ENCODE data around the gene FAP.

Gene FAP

DNA sequence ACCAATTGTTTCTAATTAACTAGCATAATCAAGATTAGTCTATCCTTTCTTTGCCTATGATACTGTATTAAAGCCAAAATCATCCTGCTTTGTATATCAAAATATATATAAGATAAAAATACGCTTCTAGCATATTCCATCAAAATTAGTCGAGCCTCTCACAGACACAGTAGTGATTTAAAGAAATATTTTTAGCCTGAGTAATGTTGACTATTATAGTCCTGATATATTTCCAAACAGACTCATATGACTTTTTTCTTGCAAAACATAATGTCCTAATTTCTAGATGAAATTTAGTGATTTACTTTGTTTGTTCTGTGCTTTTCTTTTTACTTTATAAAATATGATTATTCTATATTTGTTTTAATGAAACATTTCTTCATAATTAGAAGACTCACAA is 30.9 kb downstream of the FAP start:
- Histone ChIP-seq H2BK15ac (replicated peaks; ENCODE audit: low read depth) (no peak overlapping the region), H2BK120ac (ENCODE audit: low read depth, low read length) (no peak overlapping the region), H3K27me3 (ENCODE audit: insufficient read depth, low read length, poor library complexity) (no peaks in the 10 kb centered on the region), H3K36me3 (ENCODE audit: control insufficient read depth, insufficient read depth, low read length) (no peaks in the 10 kb centered on the region), H2AK5ac (ENCODE audit: low read length) (no peak overlapping the region), H2BK5ac (ENCODE audit: low read length) (no peak overlapping the region), H3K4me1 (ENCODE audit: control insufficient read depth, low read depth, low read length) (no peaks in the 10 kb centered on the region), H3K79me2 (ENCODE audit: control insufficient read depth, insufficient read depth, low read length) (no peaks in the 10 kb centered on the region), H3K18ac (ENCODE audit: low read length) (no peak overlapping the region), H3K56ac (ENCODE audit: low read length) (no peak overlapping the region), H4K5ac (ENCODE audit: low read length) (no peak overlapping the region), H3K23ac (ENCODE audit: low read length) (no peak overlapping the region), H3K79me1 (ENCODE audit: low read length) (no peaks in the 10 kb centered on the region), H3K4me2 (ENCODE audit: low read length) (no peak overlapping the region), H3K4ac (ENCODE audit: low read depth, low read length) (no peak overlapping the region), H3K27ac (ENCODE audit: low read depth, low read length) (no peak overlapping the region), H4K8ac (ENCODE audit: low read depth, low read length) (no peak overlapping the region), H3K9ac (ENCODE audit: low read length) (no peak overlapping the region), H3K4me3 (ENCODE audit: low read length) (no peak overlapping the region)
- no peak for DNase-seq
- no CpG with 5 or more reads among the region's 2 CpGs for WGBS (ENCODE audit: extremely low coverage, insufficient coverage, low lambda C conversion rate)

DNA sequence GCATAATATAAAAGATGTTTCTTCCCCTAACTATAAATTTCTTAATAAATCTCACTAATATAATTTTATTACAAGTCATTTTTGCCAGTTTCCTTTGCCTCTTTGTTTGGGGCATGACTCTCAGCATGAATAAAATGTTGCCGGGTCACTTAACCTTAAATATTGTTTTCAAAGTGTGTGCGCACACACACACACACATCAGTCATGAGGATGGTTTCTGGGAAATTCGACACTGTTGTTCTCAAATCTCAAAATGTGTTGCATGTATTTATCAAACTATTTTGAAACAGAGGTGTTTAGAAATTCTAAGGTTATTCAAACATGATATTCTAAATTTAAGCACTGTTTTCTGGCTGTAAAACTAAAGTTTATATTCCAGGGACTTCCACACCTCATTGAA is 31.5 kb downstream of the FAP start:
- H3K27me3 ChIP-seq (ENCODE audit: insufficient read depth, low read length, poor library complexity), result no peaks in the 10 kb centered on the region
- H2BK120ac ChIP-seq (ENCODE audit: low read depth, low read length), result no peak overlapping the region
- H3K4me2 ChIP-seq (ENCODE audit: low read length), result no peak overlapping the region
- H3K56ac ChIP-seq (ENCODE audit: low read length), result no peak overlapping the region
- no peak overlapping the region for H3K18ac ChIP-seq (ENCODE audit: low read length)
- no peaks in the 10 kb centered on the region for H3K36me3 ChIP-seq (ENCODE audit: control insufficient read depth, insufficient read depth, low read length)
- WGBS (ENCODE audit: extremely low coverage, insufficient coverage, low lambda C conversion rate), result no CpG with 5 or more reads among the region's 3 CpGs
- H3K4me3 ChIP-seq (ENCODE audit: low read length), result no peak overlapping the region
- H2BK15ac ChIP-seq (replicated peaks; ENCODE audit: low read depth), result no peak overlapping the region
- H2BK5ac ChIP-seq (ENCODE audit: low read length), result no peak overlapping the region
- no peak overlapping the region for H3K9ac ChIP-seq (ENCODE audit: low read length)
- no peaks in the 10 kb centered on the region for H3K4me1 ChIP-seq (ENCODE audit: control insufficient read depth, low read depth, low read length)
- H4K5ac ChIP-seq (ENCODE audit: low read length), result no peak overlapping the region
- H3K23ac ChIP-seq (ENCODE audit: low read length), result no peak overlapping the region
- H3K79me1 ChIP-seq (ENCODE audit: low read length), result no peaks in the 10 kb centered on the region
- no peaks in the 10 kb centered on the region for H3K79me2 ChIP-seq (ENCODE audit: control insufficient read depth, insufficient read depth, low read length)
- H4K8ac ChIP-seq (ENCODE audit: low read depth, low read length), result no peak overlapping the region
- H3K27ac ChIP-seq (ENCODE audit: low read depth, low read length), result no peak overlapping the region
- no peak overlapping the region for H2AK5ac ChIP-seq (ENCODE audit: low read length)
- H3K4ac ChIP-seq (ENCODE audit: low read depth, low read length), result no peak overlapping the region
- DNase-seq, result no peak

DNA sequence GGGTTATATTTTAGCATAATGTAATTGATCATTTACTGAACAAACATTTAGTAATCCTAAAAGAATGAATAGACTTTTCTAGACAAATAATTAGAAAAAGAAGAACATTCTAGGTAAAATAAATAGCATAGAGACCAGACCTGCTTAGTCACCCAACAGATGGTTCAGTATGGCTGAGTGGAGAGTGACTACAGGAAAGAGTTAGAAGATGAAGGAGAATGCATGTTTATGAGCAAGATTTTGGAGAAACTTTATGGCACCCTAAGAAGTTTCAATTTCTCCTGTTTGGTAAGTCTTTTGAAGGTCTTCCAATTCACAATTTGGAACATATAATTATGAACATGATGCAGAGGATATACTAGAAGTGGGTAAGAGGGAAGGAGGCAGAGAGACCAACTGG is 32.9 kb downstream of the FAP start:
- no peak overlapping the region for H3K4ac ChIP-seq (ENCODE audit: low read depth, low read length)
- H3K36me3 ChIP-seq (ENCODE audit: control insufficient read depth, insufficient read depth, low read length), result no peaks in the 10 kb centered on the region
- H4K8ac ChIP-seq (ENCODE audit: low read depth, low read length), result no peak overlapping the region
- no peak for DNase-seq
- no peak overlapping the region for H2AK5ac ChIP-seq (ENCODE audit: low read length)
- no peak overlapping the region for H3K4me2 ChIP-seq (ENCODE audit: low read length)
- no peaks in the 10 kb centered on the region for H3K79me1 ChIP-seq (ENCODE audit: low read length)
- no peak overlapping the region for H2BK120ac ChIP-seq (ENCODE audit: low read depth, low read length)
- no peaks in the 10 kb centered on the region for H3K79me2 ChIP-seq (ENCODE audit: control insufficient read depth, insufficient read depth, low read length)
- H4K5ac ChIP-seq (ENCODE audit: low read length), result no peak overlapping the region
- no peak overlapping the region for H3K23ac ChIP-seq (ENCODE audit: low read length)
- H2BK15ac ChIP-seq (replicated peaks; ENCODE audit: low read depth), result no peak overlapping the region
- H3K56ac ChIP-seq (ENCODE audit: low read length), result no peak overlapping the region
- H3K4me1 ChIP-seq (ENCODE audit: control insufficient read depth, low read depth, low read length), result no peaks in the 10 kb centered on the region
- no peak overlapping the region for H2BK5ac ChIP-seq (ENCODE audit: low read length)
- H3K9ac ChIP-seq (ENCODE audit: low read length), result no peak overlapping the region
- no peak overlapping the region for H3K18ac ChIP-seq (ENCODE audit: low read length)
- H3K27ac ChIP-seq (ENCODE audit: low read depth, low read length), result no peak overlapping the region
- no peaks in the 10 kb centered on the region for H3K27me3 ChIP-seq (ENCODE audit: insufficient read depth, low read length, poor library complexity)
- no peak overlapping the region for H3K4me3 ChIP-seq (ENCODE audit: low read length)

DNA sequence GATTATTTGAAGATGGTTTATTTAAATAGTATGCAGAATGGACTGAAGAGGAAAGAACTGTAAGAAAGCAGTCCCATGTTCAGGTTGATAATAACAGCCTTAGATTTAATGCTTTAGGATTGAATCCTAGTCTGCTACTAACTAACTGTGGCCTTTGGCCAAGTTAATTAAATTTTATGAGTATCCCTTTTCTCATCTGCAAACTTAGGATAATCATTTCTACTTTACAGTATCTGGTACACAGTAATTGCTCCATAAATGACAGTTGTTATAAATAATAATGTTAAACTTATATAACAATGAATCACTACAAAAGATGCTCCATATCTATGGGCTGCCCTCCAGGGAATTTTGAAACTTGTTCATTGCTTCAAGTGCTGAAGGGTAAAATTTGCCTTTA is 41.0 kb downstream of the FAP start:
- H3K79me1 ChIP-seq (ENCODE audit: low read length), result no peaks in the 10 kb centered on the region
- H3K18ac ChIP-seq (ENCODE audit: low read length), result no peak overlapping the region
- no peak overlapping the region for H4K5ac ChIP-seq (ENCODE audit: low read length)
- H2BK5ac ChIP-seq (ENCODE audit: low read length), result no peak overlapping the region
- no peak overlapping the region for H3K4me3 ChIP-seq (ENCODE audit: low read length)
- no peak overlapping the region for H3K27ac ChIP-seq (ENCODE audit: low read depth, low read length)
- H3K36me3 ChIP-seq (ENCODE audit: control insufficient read depth, insufficient read depth, low read length), result no peaks in the 10 kb centered on the region
- no peaks in the 10 kb centered on the region for H3K27me3 ChIP-seq (ENCODE audit: insufficient read depth, low read length, poor library complexity)
- DNase-seq, result no peak
- no peaks in the 10 kb centered on the region for H3K79me2 ChIP-seq (ENCODE audit: control insufficient read depth, insufficient read depth, low read length)
- H3K9ac ChIP-seq (ENCODE audit: low read length), result no peak overlapping the region
- no peak overlapping the region for H2AK5ac ChIP-seq (ENCODE audit: low read length)
- no peak overlapping the region for H2BK120ac ChIP-seq (ENCODE audit: low read depth, low read length)
- H2BK15ac ChIP-seq (replicated peaks; ENCODE audit: low read depth), result no peak overlapping the region
- H3K4ac ChIP-seq (ENCODE audit: low read depth, low read length), result no peak overlapping the region
- no peak overlapping the region for H3K56ac ChIP-seq (ENCODE audit: low read length)
- no peaks in the 10 kb centered on the region for H3K4me1 ChIP-seq (ENCODE audit: control insufficient read depth, low read depth, low read length)
- H4K8ac ChIP-seq (ENCODE audit: low read depth, low read length), result no peak overlapping the region
- H3K23ac ChIP-seq (ENCODE audit: low read length), result no peak overlapping the region
- H3K4me2 ChIP-seq (ENCODE audit: low read length), result no peak overlapping the region

DNA sequence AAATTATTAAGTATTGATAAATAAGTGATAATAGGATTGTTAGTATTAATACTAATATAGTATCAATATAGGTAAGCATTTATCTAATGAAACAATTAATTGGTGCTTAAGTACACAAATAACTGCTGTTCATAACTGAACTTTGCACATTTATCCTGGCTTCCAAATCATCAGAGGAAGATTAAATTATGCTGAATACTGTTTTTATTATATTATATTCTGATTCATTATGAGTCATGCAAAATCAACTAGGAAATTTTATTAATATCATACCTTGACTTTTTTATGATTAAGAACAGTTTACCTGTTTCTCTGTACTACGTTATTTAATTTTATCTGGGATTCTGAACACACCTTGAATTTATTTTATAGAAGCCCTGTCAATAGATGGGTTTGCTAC is 42.6 kb downstream of the FAP start:
- H3K56ac ChIP-seq (ENCODE audit: low read length), result no peak overlapping the region
- DNase-seq, result no peak
- no peaks in the 10 kb centered on the region for H3K79me2 ChIP-seq (ENCODE audit: control insufficient read depth, insufficient read depth, low read length)
- H2AK5ac ChIP-seq (ENCODE audit: low read length), result no peak overlapping the region
- no peaks in the 10 kb centered on the region for H3K79me1 ChIP-seq (ENCODE audit: low read length)
- no peak overlapping the region for H3K23ac ChIP-seq (ENCODE audit: low read length)
- H3K4me2 ChIP-seq (ENCODE audit: low read length), result no peak overlapping the region
- no peak overlapping the region for H3K4ac ChIP-seq (ENCODE audit: low read depth, low read length)
- WGBS (ENCODE audit: extremely low coverage, insufficient coverage, low lambda C conversion rate), result no CpG with 5 or more reads among the region's 1 CpG
- no peak overlapping the region for H4K8ac ChIP-seq (ENCODE audit: low read depth, low read length)
- H2BK120ac ChIP-seq (ENCODE audit: low read depth, low read length), result no peak overlapping the region
- H2BK5ac ChIP-seq (ENCODE audit: low read length), result no peak overlapping the region
- H3K27ac ChIP-seq (ENCODE audit: low read depth, low read length), result no peak overlapping the region
- H3K36me3 ChIP-seq (ENCODE audit: control insufficient read depth, insufficient read depth, low read length), result no peaks in the 10 kb centered on the region
- H4K5ac ChIP-seq (ENCODE audit: low read length), result no peak overlapping the region
- H3K18ac ChIP-seq (ENCODE audit: low read length), result no peak overlapping the region
- H3K4me3 ChIP-seq (ENCODE audit: low read length), result no peak overlapping the region
- H2BK15ac ChIP-seq (replicated peaks; ENCODE audit: low read depth), result no peak overlapping the region
- no peaks in the 10 kb centered on the region for H3K4me1 ChIP-seq (ENCODE audit: control insufficient read depth, low read depth, low read length)
- no peaks in the 10 kb centered on the region for H3K27me3 ChIP-seq (ENCODE audit: insufficient read depth, low read length, poor library complexity)
- no peak overlapping the region for H3K9ac ChIP-seq (ENCODE audit: low read length)

DNA sequence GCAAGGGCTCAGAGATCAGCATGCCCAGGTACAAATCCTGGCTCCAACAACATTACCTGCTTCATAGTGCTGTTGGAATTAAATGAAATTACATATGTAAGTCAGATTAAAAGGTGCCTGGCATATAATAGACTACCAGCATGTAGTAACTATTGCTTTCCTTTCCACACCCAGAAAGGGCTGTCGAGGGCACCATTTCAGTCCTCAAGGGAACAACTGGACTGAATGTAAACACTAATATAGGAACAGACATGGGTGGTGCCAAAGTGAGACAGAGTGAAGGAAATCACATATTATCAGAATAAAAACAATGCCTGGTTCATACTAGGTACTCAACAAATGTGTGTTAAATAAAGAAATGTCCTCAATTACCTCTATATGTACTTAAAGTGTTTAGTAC is 43.3 kb downstream of the FAP start:
- no peak overlapping the region for H3K23ac ChIP-seq (ENCODE audit: low read length)
- no peak overlapping the region for H3K56ac ChIP-seq (ENCODE audit: low read length)
- H3K27ac ChIP-seq (ENCODE audit: low read depth, low read length), result no peak overlapping the region
- no peak overlapping the region for H3K9ac ChIP-seq (ENCODE audit: low read length)
- no peak overlapping the region for H2BK5ac ChIP-seq (ENCODE audit: low read length)
- H3K18ac ChIP-seq (ENCODE audit: low read length), result no peak overlapping the region
- H3K36me3 ChIP-seq (ENCODE audit: control insufficient read depth, insufficient read depth, low read length), result no peaks in the 10 kb centered on the region
- no peaks in the 10 kb centered on the region for H3K4me1 ChIP-seq (ENCODE audit: control insufficient read depth, low read depth, low read length)
- DNase-seq, result no peak
- H2AK5ac ChIP-seq (ENCODE audit: low read length), result no peak overlapping the region
- WGBS (ENCODE audit: extremely low coverage, insufficient coverage, low lambda C conversion rate), result no CpG with 5 or more reads among the region's 1 CpG
- no peak overlapping the region for H4K8ac ChIP-seq (ENCODE audit: low read depth, low read length)
- no peaks in the 10 kb centered on the region for H3K79me2 ChIP-seq (ENCODE audit: control insufficient read depth, insufficient read depth, low read length)
- no peak overlapping the region for H2BK120ac ChIP-seq (ENCODE audit: low read depth, low read length)
- no peaks in the 10 kb centered on the region for H3K79me1 ChIP-seq (ENCODE audit: low read length)
- no peak overlapping the region for H4K5ac ChIP-seq (ENCODE audit: low read length)
- no peak overlapping the region for H3K4me2 ChIP-seq (ENCODE audit: low read length)
- no peak overlapping the region for H3K4ac ChIP-seq (ENCODE audit: low read depth, low read length)
- no peaks in the 10 kb centered on the region for H3K27me3 ChIP-seq (ENCODE audit: insufficient read depth, low read length, poor library complexity)
- H3K4me3 ChIP-seq (ENCODE audit: low read length), result no peak overlapping the region
- H2BK15ac ChIP-seq (replicated peaks; ENCODE audit: low read depth), result no peak overlapping the region

All from mesendoderm (in vitro differentiated cells).